Right ventricle myocardium superior (tissue), 1 donor: ENCODE data around the gene UNG. TPM values are rescaled to one million over a fixed set of nuclear protein-coding genes. Genes with fewer than 3 reads are reported as not detected.

Experiments
- ATAC-seq: fragments of 200-7000 bp; cut with Tn5 transposase; one replicate; pipeline ENCODE4 v1.9.1; 2020; ENCODE audit warnings: mild to moderate bottlenecking; ENCODE audit not compliant: poor library complexity
- DNase-seq: peaks from one replicate; pipeline ENCODE4 v3.0.0-alpha.2; 2020
- intact Hi-C: fragments of 100-400 bp; cut with DNase I; formaldehyde crosslinking; loops from one replicate; pipeline ENCODE4 v1.11.2; 2022
- total RNA-seq: library from RNA; stranded (reverse); fragmentation: NEBNext Ultra II Directional; extraction: Animal tissue kit (Norgen Biotek cat#: 25700); gene quantifications from one replicate; pipeline ENCODE4 v1.2.1, GENCODE V29; 2021
- donor health status: DM: no; HTN: yes; CAD: no; lungs with severe emphysema.

Gene UNG
- total RNA-seq, 1 donor from 2014 or later = 24.8 TPM

- ATAC-seq = no peak
- DNase-seq = no peak
- intact Hi-C loops = no loop called here
Observed at GRCh38 chr12:109113661-109114321, 16.4 kb downstream of the UNG start.

DNA sequence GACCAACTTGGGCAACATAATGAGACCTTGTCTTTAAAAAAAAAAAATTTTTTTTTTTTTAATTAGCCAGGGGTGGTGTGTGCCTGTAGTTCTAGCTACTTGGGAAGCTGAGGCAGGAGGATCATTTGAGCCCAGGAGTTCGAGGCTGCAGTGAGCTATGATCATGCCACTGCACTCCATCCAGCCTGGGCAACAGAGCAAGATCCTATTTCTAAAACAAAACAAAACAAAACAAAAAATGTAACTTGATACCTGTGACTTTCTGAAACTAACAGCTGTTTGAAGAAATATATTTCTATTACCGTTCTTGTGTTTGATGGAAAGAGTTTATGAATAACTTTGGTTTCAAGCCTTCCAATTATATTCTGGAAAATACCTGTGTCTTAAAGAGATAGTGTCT is 17.2 kb downstream of the UNG start:
- ATAC-seq (no peak), DNase-seq (no peak)
- intact Hi-C loops = no loop called here

DNA sequence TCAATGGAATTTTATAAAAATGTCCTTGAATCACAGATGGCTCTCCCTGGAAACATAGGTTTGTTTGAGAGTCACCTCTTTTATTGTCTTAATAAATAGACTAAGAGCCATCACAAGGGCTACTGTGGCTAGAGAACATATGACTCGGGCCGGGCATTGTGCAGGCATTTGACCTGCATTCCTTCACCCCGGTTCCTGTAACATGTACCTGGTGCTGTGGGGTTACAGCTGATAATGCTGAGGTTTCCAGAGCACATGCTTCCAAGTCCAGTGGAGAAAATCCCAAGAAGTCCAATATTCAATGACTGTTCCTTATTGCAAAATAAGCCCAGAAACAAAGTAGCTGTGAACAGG is 18.0 kb downstream of the UNG start:
- ATAC-seq (no peak), DNase-seq (no peak)
- intact Hi-C loops = no loop called here

- peak; percentile 86 for DNase-seq
- intact Hi-C loops = no loop called here
- ATAC-seq = peak; percentile 76
Observed at GRCh38 chr12:109115758-109116610, 18.6 kb downstream of the UNG start, which contains the start of gene ACACB. TSS of gene ACACB (plus strand) at chr12:109116587. CDS start at chr12:109139406, 22,819 bp downstream.

DNA sequence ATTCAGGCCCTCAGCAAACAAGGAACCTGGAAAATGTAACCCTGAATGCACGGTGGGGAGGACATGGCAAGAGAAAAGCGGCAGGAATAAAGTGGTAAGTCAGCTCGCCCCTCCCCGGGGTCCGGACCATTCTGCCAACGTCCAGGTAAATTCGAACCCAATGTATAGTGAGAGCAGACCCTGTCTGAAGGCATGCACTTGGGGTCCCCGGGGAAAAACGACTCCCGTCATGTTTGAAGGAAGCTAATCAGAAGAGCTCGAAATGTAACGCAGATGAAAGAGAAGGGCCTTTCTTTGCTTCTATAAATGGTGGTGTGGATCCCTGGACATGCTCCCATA is 19.2 kb downstream of the UNG start:
- DNase-seq = no peak
- intact Hi-C loops = no loop called here
- no peak for ATAC-seq

DNA sequence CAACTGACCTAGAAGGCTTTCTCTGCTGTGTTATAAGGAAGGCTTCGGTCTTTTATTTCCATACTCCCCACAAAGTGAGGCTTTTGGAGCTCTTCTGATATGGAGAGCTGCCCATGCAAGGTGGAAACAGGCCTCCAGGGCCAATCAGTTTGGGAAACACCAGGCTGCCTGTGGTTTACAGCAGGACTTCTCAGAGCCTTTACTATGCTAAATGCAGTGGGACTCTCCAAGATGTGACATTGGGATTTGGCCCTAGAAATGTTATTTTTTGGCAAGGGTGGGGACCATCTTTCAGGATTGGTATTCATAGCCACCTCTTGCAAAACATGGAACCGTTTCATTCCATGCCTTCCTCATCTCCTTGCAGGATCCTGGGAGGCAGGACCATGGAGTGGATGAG is 22.7 kb downstream of the UNG start:
- ATAC-seq (no peak), DNase-seq (no peak)
- intact Hi-C loops = loop anchor here (5.0 kb wide), 1 partner anchor 37 kb away; no protein-coding TSS in a partner anchor

DNA sequence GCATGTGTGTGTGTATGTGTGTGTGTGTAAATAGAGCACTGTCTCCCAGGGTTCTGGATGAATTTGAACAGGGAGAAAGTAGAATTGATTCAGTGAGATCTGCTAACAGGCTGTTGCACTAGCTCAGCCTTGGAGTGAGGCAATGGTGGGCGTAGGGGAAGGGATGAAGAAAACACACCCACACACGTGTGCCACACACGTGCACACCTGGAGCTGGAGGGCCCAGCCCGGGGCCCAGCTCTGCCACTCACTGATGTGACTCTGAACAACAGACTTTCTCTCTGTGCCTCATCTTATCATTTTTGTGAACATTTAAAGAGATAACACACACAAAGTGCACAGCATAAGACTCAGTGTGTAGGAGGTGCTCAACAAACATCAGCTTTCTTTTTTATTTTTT is 23.2 kb downstream of the UNG start:
- ATAC-seq = no peak

DNA sequence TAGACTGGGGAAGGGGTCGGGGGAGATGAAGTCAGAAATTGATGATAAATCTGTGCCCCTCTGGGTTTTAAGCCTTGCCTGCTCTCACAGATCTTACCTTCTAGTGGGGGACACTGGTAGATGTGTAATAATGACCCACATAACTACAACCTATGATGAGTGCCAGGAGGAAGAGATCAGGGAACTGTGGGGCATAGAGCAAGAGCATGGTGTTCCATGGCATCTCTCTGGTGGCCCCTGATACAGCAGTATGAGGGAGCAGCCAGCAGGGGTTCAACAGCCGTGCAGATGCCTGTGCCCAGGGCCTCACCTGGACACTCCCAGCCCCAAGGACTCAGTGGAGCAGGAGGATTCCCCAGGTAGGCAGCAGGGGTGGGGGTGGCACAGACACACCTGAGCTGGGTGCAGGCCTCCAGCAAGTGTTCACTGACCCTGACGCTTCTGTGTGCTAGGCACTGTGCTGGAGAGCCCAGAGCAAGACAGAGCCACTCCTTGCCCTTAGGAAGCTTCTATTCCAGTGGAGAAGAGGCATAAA is 24.0 kb downstream of the UNG start:
- ATAC-seq (no peak), DNase-seq (no peak)
- intact Hi-C loops = loop anchor here (5.0 kb wide), 1 partner anchor 36 kb away; no protein-coding TSS in a partner anchor

More for the DNA sequence above, 23.2 kb downstream of the UNG start:
- intact Hi-C loops = loop anchor here (5.0 kb wide), 1 partner anchor 37 kb away; no protein-coding TSS in a partner anchor
- DNase-seq = no peak

- ATAC-seq = peak; percentile 13
- intact Hi-C loops = loop anchor here (5.0 kb wide), 1 partner anchor 32 kb away; no protein-coding TSS in a partner anchor
- no peak for DNase-seq
Observed at GRCh38 chr12:109124878-109125648, 27.7 kb downstream of the UNG start.

DNA sequence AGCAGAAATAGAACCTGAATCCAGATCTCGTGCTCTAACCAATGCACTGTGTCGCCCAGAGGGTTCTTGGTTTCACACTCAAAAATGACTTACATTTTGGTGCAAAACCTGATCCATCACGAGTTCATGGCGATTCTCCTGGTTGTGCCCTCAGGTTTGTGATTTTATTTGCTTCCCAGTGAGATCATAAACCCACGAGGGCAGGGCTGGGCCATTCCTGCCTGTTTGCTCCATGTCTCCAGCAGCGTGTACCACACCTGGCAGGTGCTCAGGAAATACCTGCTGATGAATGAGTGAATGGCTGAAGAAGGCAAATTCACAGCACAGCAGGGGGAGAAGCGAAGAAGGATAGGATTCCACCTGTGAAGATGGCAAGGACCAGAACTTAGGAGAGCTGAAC is 28.4 kb downstream of the UNG start:
- ATAC-seq = no peak
- no peak for DNase-seq

DNA sequence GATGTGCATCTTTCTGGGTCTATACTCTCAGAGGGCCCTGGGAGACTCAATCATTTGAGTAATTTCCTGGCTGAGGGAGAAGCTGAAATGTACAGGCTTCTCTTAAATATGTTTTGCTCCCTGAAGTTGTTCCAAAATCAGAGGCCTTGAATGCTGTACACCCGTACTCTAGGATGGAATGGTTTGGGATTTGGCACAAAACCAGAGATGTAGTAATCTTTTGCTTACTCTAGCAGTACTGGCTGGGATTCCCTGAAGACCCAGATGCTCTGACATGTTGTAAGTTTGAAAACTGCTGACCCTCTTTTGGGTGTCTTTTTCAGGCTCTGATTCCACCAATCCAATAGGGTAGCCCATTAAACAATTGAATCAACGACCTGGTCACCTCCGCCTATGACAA is 29.4 kb downstream of the UNG start:
- intact Hi-C loops = no loop called here
- DNase-seq (no peak), ATAC-seq (peak; percentile 16)

More for the DNA sequence above, 28.4 kb downstream of the UNG start:
- intact Hi-C loops = no loop called here

GRCh38 chr12:109127533-109128242 is 30.3 kb downstream of the UNG start:
- no peak for DNase-seq
- ATAC-seq = no peak

GRCh38 chr12:109130297-109131153 is 33.1 kb downstream of the UNG start:
- ATAC-seq (peak; percentile 33), DNase-seq (peak; percentile 46)

More at GRCh38 chr12:109127533-109128242, 30.3 kb downstream of the UNG start:
- intact Hi-C loops = no loop called here

DNA sequence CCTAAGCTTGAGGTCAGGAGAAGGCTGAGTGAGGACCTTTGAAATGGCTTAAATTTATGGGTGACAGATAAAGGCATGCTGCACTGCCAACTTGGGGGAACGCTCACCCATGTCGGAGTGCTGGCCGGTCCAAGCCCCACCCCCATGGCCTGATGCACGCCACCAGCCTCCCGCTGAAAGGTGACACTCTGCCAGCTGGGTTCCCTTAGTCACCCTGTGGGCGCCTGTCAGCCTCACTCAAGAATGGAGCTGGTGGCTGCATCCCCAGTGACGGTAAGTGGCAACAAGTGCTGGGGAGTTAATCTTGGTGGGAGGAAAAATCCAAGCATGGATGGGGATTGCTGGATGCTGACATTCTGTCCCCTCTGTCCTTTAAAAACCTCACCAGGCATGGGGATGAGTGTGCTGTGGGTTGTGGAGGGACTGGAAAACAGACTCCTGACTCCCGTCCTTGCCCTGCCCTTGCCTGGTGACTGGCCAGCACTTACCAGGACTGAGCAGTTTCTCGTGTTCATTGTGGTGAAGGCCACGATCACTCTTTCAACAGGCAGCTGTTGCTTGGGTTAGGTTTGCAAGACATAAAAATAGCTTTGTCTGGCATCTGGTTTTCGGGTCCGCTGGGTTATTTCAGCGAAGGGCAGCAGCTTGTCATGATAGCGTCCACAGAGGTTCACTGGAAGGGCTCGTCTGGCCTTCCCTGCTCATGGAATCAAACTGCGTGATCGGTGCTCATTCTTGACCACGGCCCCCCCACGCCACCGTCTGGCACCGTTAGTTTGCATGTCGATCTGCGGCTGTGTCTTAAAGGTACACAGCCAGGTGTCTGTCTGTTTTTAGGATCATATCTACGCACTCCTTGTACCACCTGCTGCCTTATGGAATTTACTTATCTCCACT is 34.0 kb downstream of the UNG start:
- intact Hi-C loops = no loop called here
- DNase-seq = peak; percentile 84

More at GRCh38 chr12:109130297-109131153, 33.1 kb downstream of the UNG start:
- intact Hi-C loops = no loop called here

GRCh38 chr12:109134186-109134917 is 37.0 kb downstream of the UNG start:
- ATAC-seq = peak; percentile 27
- peak; percentile 71 for DNase-seq
- intact Hi-C loops = no loop called here

More for the DNA sequence above, 34.0 kb downstream of the UNG start:
- peak; percentile 87 for ATAC-seq

DNA sequence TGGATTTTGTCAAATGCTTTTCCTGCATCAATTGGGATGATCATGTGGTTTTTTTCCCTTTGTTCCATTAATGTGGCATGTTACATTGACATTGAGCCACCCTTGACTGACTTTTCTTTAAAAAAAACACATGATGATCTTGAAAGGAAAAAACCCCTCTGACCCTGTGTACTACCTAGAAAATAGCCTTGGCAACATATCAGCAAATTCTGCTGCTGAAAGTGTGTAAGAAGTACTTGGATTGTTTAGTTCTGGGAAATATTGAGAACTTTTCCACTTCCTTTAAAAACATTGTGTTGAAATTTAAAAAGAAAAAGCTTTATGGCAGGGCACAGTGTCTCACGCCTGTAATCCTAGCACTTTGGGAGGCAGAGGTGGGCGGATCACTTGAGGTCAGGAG is 39.7 kb downstream of the UNG start:
- no peak for ATAC-seq
- intact Hi-C loops = no loop called here
- no peak for DNase-seq
